ENCODE results near the gene FOXP1.

FOXP1 gene

DNA sequence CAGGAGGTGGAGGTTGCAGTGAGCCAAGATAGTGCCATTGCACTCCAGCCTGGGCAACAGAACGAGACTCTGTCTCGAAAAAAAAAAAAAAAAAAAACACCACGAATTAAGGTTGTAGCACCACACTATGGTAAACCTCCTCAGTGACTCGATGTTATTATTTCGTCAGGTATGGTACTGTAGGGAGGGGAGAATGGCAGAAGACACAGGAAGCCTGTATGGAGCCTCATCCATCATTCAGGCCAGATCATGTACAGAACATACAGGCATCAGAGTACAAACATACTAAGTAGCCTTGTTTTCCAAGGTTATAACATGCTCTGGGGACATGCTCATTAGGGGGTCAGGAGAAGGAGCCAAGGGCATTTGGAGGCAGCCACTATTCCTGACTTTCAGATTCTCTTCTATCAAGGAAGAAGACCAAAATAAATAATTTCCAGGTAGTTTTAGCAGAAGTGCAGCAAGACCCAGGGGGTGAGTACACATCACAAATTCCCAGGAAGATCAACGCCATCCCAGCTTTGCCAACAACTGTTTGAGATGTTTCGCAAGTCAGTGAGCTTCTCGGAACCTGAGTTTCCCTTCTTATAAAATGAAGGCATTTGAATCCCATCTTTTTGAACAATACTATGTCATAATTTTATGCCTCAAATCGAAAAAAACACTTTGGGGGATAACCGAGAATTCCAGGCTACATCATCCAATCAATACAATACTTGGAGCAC is 79.8 kb downstream of the FOXP1 start:
- DNase-seq (ENCODE audit: low read depth), result no peak
- TF ChIP-seq, protein P1, sequence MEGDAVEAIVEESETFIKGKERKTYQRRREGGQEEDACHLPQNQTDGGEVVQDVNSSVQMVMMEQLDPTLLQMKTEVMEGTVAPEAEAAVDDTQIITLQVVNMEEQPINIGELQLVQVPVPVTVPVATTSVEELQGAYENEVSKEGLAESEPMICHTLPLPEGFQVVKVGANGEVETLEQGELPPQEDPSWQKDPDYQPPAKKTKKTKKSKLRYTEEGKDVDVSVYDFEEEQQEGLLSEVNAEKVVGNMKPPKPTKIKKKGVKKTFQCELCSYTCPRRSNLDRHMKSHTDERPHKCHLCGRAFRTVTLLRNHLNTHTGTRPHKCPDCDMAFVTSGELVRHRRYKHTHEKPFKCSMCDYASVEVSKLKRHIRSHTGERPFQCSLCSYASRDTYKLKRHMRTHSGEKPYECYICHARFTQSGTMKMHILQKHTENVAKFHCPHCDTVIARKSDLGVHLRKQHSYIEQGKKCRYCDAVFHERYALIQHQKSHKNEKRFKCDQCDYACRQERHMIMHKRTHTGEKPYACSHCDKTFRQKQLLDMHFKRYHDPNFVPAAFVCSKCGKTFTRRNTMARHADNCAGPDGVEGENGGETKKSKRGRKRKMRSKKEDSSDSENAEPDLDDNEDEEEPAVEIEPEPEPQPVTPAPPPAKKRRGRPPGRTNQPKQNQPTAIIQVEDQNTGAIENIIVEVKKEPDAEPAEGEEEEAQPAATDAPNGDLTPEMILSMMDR (IDR thresholded peaks at IDR 0.05; ENCODE audit: low read depth, low read length, missing control alignments), result no peak
- no peak overlapping the region for H3K4me3 ChIP-seq (ENCODE audit: low read depth, low read length)

DNA sequence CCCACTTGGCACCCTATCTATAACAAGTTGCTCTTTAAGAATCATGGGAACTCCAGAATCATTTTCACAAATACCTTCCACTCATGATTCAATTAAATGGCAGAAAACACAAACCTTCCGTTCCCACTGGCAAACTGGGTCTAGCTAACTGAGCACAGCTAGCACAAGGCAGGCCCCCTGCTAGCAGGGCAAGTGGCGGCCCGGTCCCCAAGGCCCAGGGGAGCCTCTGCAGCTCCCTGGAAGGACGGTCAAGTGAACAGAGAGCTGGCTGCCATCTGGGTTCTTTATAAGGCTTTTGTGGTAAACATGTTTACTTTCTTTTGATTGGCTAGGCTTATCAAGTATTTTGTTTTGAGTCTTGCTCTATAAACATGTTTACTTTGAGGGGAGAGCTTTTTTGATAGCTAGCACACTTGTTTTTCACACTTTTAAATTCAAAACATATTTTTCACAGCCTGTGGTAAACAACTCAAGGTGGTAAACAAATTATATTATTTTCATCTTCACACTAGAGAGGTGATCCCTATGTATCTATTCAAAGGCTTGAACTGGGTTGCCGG is 81.4 kb downstream of the FOXP1 start:
- H3K4me3 ChIP-seq (ENCODE audit: low read depth, low read length), result no peak overlapping the region
- DNase-seq (ENCODE audit: low read depth), result no peak
- TF ChIP-seq, protein P1 (IDR thresholded peaks at IDR 0.05; ENCODE audit: low read depth, low read length, missing control alignments), result no peak

DNA sequence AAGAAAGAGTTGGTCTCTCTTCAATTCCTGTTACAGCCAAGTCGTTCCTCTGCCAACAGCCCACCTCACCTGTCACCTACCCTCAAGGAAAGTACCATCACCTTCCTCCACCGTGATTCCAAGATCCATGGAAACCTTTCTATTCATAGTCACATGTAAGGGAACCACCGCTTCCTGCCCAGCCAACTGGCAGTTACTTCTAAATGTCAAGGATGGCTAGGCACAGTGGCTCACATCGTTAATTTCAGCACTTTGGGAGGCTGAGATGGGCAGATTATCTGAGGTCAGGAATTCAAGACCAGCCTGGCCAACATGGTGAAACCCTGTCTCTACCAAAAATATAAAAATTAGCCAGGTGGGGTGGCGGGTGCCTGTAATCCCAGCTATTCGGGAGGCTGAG is 82.8 kb downstream of the FOXP1 start:
- TF ChIP-seq, protein P1 (IDR thresholded peaks at IDR 0.05; ENCODE audit: low read depth, low read length, missing control alignments), result no peak
- no peak for DNase-seq (ENCODE audit: low read depth)
- H3K4me3 ChIP-seq (ENCODE audit: low read depth, low read length), result no peak overlapping the region

DNA sequence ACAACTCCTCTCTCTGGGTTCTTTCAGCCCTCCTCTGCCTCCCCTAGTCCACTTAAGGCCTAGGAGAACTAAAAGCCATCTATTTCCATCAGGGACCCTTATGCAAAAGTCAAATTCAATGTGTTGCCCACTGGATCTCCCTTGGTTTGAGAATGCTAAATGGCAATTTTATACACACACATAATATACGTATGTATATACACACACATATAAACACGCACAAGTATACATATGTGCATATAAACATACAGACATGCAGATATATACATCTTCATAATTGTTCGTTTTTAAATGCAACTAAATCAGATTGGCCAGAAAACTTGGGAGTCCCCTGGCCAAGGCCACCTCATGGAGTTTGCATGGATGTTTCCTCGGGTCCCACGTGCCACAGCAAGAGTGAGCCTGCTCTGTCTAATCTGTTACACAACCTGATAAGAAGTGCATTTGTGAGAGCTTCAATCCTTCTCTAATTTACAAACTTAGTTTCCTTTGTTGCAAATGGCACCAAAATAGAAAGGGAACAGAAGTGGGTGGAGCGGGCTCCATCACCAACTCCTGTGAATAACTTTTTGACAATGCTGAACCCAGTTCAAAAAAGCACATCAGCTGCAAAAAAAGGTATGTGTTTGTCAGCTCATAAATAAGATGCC is 84.2 kb downstream of the FOXP1 start:
- H3K4me3 ChIP-seq (ENCODE audit: low read depth, low read length), result no peak overlapping the region
- TF ChIP-seq, protein P1 (IDR thresholded peaks at IDR 0.05; ENCODE audit: low read depth, low read length, missing control alignments), result no peak
- DNase-seq (ENCODE audit: low read depth), result no peak

DNA sequence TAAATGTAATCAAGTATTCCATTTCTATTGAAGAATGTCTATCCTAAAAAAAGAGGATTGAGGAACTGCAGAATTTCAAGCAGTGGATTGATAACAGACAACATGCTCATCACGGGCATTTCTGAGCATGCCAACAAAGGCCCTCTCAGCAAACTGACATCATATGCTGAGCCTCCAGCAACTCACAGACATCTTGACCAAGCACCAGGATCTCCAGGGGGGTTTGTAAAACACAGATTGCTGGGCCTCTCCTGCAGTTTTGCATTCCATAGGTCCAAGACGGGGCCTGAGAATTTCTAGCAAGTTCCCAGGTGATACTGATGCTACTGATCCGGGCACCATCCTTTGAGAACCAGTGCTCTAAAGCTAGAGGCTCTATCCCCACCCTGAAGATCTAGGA is 85.0 kb downstream of the FOXP1 start:
- no peak overlapping the region for H3K4me3 ChIP-seq (ENCODE audit: low read depth, low read length)
- no peak for DNase-seq (ENCODE audit: low read depth)
- TF ChIP-seq, protein P1 (IDR thresholded peaks at IDR 0.05; ENCODE audit: low read depth, low read length, missing control alignments), result no peak

DNA sequence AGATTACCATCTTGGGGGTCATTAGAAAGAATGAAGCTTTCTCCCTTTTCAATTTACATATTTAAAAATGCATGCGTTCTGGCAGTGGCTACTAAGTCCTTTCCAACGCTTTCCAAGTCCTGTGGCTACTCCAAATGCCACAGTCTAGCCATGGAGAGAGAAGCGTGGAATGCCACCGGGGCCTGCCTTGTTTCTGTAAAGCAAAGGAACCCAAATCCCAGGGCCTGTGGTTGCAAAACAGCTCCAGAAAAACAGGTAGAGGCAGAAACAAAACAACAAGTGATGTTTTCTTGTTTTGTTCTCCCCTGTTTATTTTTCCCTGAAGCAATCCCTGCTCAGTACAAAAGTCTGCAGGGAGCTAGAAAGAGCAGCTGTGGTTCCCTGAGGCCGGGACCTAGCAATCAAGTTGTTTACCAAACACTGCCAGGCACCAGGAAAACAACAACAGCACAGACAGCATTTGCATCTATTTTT is 85.5 kb downstream of the FOXP1 start:
- H3K4me3 ChIP-seq (ENCODE audit: low read depth, low read length), result no peak overlapping the region

More for the DNA sequence above, 85.5 kb downstream of the FOXP1 start:
- TF ChIP-seq, protein P1 (IDR thresholded peaks at IDR 0.05; ENCODE audit: low read depth, low read length, missing control alignments), result no peak
- no peak for DNase-seq (ENCODE audit: low read depth)

All from GM12864 (cell line).